GM12891 (cell line): Measurements from ENCODE around the gene TGFBRAP1.
"Not testable (repeated sequence)": the region's sequence is repeated elsewhere in the genome, so short reads cannot be mapped to it uniquely, and the experiment has no call there.

Experiments
- DNase-seq: peaks from one replicate; pipeline ENCODE4 v3.0.0; 2011; ENCODE audit warnings: low spot score; ENCODE audit not compliant: insufficient read length
- FAIRE-seq: peaks from 2 replicates; lab custom pipeline; 2011; peaks lifted over from hg19 to GRCh38; lab: Jason Lieb, UNC
- PAX5 ChIP-seq: IDR thresholded peaks from 2 replicates; pipeline ENCODE4 v1.6.1; 2011; ENCODE audit warnings: low read length, moderate library complexity, mild to moderate bottlenecking; ENCODE audit not compliant: insufficient read depth, severe bottlenecking
- POLR2A ChIP-seq: IDR thresholded peaks from 2 replicates; pipeline ENCODE4 v1.6.1; 2011; ENCODE audit warnings: low read depth, low read length, control low read depth
- POLR2AphosphoS5 ChIP-seq: IDR thresholded peaks from 2 replicates; pipeline ENCODE4 v1.6.1; 2011; ENCODE audit warnings: low read depth, low read length, control low read depth
- POU2F2 ChIP-seq: IDR thresholded peaks from 2 replicates; pipeline ENCODE4 v1.6.1; 2011; ENCODE audit warnings: low read depth, mild to moderate bottlenecking, control low read depth, low read length, moderate library complexity
- SPI1 ChIP-seq: IDR thresholded peaks from 2 replicates; pipeline ENCODE4 v1.6.1; 2011; ENCODE audit warnings: low read depth, low read length, control low read depth
- TAF1 ChIP-seq: IDR thresholded peaks from 2 replicates; pipeline ENCODE4 v1.6.1; 2011; ENCODE audit warnings: low read depth, low read length, control low read depth

The TGFBRAP1 gene

GRCh38 chr2:105328281-105329196 is 996 bp downstream of the TGFBRAP1 start:
- TF ChIP-seq POLR2AphosphoS5 (no peak), POU2F2 (no peak), POLR2A (no peak), SPI1 (no peak), TAF1 (no peak), PAX5 (no peak)
- no peak for DNase-seq
- peak; percentile 78 for FAIRE-seq

DNA sequence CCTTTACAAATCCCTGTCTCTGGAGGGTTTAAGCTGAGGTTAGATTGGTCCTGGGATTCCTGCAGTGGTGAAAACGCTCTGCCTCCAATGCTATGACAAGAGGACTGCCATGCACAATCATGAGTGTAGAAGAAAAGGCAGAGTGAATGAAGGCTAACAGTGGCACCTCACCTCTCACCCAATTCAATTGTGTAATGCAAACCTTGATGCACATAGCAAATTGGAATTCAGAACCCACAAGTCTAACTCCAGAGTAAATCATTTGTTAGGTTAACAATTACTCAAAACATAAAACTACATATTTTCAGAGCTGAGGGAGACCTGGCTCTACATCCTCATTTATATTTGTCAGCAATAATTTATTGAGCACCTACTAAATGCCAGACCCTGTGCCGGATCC is 1.8 kb downstream of the TGFBRAP1 start:
- no peak for DNase-seq
- no peak for FAIRE-seq
- no peak for TF ChIP-seq POU2F2
- no peak for TF ChIP-seq SPI1
- no peak for TF ChIP-seq POLR2AphosphoS5
- no peak for TF ChIP-seq TAF1
- TF ChIP-seq PAX5 = no peak
- no peak for TF ChIP-seq POLR2A

DNA sequence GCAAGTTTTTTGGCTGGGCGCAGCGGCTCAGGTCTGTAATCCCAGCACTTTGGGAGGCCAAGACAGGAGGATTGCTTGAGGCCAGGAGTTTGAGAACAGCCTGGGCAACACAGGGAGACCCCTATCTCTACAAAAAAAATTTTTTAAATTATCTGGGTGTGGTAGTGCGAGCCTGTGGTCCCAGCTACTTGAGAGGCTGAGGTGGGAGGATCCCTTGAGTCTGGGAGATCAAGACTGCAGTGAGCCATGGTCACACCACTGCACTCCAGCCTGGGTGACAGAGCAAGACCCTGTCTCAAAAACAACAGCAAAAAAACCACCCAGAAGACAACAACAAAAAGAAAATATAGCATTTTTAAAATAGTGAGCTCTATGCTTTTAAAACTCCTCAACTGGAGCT is 2.3 kb downstream of the TGFBRAP1 start:
- not testable (repeated sequence) for FAIRE-seq, DNase-seq

- TF ChIP-seq POLR2A = no peak
- no peak for TF ChIP-seq SPI1
- no peak for TF ChIP-seq POU2F2
- TF ChIP-seq POLR2AphosphoS5 = no peak
- TF ChIP-seq TAF1 = no peak
- TF ChIP-seq PAX5 = no peak
- FAIRE-seq (peak; percentile 47), DNase-seq (no peak)
Observed at GRCh38 chr2:105325389-105325963, 4.1 kb downstream of the TGFBRAP1 start.

DNA sequence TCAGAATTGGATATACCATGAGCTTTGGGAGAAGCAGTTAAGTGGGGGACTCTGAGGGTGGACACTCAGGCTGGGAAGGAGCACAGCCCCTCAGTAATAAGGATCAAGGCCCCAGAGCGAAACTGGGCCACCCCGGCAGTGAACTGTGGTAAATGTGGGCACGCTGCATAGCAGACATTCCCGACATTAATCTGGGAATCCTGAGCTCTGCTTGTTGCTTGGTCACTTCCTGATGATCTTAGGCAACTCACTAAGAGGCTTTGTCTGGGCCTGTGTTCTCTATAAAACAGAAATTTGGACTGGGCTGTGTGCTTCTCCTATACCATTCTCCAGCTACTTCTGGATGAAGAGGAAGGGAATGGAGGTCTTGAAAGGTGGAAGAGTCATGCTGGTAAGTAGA is 4.8 kb downstream of the TGFBRAP1 start:
- FAIRE-seq = no peak
- TF ChIP-seq POLR2A (no peak), PAX5 (no peak), POU2F2 (no peak), SPI1 (no peak), POLR2AphosphoS5 (no peak), TAF1 (no peak)
- no peak for DNase-seq

DNA sequence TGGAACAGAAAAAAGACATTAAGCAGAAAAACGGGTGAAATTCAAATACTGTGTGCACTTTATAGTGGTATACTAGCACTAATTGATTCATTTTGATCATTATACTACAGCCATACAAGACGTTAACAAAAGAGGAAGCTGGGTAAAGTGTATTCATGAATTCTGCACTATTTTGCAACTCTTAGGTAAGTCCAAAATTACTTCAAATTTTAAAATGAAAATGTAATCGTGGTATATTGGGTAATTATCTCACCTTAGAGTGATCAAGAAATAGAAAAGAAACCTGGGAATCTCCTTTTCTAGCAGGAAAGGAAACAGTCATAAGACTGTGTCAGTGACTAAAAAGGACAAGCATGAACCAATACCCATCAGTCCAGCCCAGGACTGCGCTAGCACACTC is 5.4 kb downstream of the TGFBRAP1 start:
- no peak for DNase-seq
- TF ChIP-seq TAF1 (no peak), POLR2A (no peak), POLR2AphosphoS5 (no peak), PAX5 (no peak), POU2F2 (no peak), SPI1 (no peak)
- no peak for FAIRE-seq

DNA sequence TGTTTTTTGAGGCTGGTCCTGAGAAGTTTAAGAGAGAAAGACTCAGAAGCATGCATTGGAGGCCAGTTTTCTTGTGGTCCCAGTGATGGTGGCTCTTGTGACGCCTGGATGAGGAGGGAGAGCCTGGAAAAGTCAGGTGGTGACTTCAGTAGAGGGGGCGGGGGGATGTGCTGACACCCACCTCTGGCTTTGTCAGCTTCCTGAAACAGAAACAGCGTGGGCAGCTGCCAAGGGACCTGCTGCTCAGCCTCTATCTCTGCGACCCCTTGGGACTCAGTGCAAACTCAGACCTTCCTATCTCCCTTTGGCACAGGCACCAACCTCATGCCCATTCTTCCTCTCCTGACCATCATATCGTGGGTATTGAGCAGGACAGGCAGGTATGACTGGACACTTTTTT is 6.4 kb downstream of the TGFBRAP1 start:
- FAIRE-seq (no peak), DNase-seq (no peak)
- no peak for TF ChIP-seq POLR2AphosphoS5
- no peak for TF ChIP-seq PAX5
- TF ChIP-seq TAF1 = no peak
- TF ChIP-seq POU2F2 = no peak
- no peak for TF ChIP-seq POLR2A
- no peak for TF ChIP-seq SPI1

DNA sequence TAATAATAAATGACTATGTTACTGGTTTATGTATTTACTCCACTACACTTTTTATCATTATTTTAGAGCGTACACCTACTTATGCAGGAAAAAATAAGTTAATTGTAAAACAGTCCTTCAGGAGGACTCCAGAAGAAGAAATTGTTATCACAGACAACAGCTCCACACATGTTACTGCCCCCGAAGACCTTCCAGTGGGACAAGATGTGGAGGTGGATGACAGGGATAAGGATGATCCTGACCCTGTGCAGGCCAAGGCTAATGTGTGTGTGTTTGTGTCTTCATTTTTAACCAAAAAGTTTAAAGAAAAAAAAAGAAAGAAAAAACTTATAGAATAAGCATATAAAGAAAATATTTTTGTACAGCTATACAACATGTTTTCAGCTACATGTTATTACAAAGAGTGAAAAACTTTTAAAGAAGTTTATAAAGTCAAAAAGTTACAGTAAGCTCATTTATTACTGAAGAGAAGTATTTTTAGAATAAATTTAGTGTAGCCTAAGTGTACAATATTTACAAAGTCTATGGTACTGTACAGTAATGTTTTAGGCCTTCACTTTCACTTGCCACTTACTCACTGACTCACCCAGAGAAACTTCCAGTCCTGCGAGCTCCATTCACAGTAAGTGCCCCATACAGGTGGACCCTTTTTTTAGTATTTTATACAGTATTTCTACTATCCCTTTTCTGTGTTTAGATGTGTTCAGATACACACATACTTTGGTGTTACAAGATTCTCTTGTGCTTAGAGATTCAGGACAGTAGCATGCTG is 7.5 kb downstream of the TGFBRAP1 start:
- TF ChIP-seq TAF1 (no peak), SPI1 (no peak), POLR2A (no peak), POLR2AphosphoS5 (no peak), POU2F2 (no peak), PAX5 (no peak)
- no peak for FAIRE-seq

GRCh38 chr2:105320651-105321215 is 8.8 kb downstream of the TGFBRAP1 start:
- DNase-seq (no peak), FAIRE-seq (peak; percentile 23)
- TF ChIP-seq TAF1 (no peak), POU2F2 (no peak), POLR2AphosphoS5 (no peak), POLR2A (no peak), SPI1 (no peak), PAX5 (no peak)

More for the DNA sequence above, 7.5 kb downstream of the TGFBRAP1 start:
- no peak for DNase-seq
